ENCODE data around the gene SCAPER.
"Not testable (repeated sequence)": the region's sequence is repeated elsewhere in the genome, so short reads cannot be mapped to it uniquely, and the experiment has no call there.

Gene SCAPER

DNA sequence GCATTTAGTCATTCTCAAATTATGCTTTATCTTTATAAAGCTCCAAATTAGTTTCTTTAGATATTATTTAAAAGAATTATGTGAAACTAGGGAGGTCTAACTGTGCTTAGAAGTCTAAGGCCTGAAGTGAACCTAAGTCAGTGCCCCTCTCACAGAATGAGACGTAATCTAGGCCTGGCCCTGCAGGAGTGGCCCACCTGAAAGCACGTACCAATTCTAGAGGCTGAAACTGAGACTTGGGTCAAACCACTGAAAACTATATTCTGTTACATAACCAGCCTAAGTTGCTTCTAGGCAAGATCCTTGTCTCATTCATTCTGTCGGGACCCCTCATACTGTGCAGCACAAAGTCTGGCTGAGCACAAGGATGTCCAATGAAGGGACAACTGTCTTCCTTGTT lies 424.9 kb downstream of the SCAPER start:
- DNase-seq: no peak

DNA sequence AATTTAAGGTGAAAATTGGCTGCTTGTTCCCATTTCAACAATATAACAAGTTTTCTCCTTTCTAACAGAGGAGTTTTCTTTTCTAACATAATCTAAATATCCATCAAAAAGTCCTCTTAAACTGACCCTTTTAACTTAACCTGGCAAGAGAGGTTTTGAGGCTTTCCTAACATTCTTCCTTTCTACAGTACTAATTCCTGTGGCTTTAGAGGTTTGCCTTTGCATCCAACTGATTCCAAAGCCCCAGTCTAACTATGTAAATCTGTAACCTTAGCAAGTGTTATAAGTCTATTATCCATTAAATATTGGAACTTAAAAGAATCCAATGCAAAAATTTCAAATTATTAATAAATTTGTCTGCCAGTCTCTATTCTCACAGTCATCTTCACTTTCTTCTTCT lies 434.4 kb downstream of the SCAPER start:
- DNase-seq: no peak

DNA sequence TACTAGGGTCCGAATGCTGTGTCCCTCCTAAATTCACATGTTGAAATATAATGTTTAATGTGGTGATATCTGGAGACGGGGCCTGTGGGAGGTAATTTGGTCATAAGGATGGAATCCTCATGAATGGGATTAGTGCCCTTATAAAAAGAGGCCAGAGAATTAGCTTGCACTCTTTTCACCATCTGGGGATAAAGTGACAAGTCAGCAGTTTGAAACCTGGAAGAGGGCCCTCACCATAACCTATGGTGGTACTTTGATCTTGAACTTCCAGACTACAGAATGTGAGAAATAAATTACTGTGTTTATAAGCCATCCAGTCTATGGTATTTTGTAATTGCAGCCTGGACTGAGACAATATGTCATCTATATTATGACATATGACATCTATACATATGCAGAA lies 436.4 kb downstream of the SCAPER start:
- DNase-seq: no peak

- no peak for DNase-seq
Measured at GRCh38 chr15:76467136-76467535, 438.0 kb downstream of the SCAPER start.

DNA sequence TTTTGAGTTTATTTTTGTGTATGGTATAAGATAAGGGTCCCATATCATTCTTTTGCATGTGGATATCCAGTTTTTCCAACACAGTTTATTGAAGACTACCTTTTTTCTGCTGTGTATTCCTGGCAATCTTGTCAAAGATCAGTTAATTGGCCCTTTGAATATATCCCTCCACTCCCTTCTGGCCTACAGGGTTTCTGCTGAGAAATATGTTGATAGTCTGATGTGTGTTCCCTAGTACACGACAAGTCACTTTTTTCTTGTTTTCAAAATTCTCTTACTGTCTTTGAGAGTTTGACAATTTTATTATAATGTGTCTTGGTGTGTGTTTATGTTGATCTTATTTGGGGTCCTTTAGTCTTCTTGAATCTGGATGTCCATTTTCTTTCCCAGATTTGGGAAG lies 439.4 kb downstream of the SCAPER start:
- no peak for DNase-seq

DNA sequence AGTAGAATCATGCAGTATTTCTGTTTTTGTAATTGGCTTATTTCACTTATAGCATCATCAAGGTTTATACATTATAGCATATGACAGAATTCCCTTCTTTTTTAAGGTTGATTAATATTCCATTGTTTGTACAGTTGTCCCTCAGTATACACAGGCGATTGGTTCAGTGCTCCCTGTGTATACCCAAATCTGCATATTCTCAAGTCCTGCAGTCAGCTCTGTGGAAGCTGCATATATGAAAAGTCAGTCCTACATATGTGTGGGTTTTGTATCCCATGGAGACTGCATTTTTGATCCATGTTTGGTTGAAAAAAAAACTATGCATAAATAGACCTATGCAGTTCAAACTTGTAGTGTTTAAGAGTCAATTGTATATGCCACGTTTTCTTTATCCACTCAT lies 440.9 kb downstream of the SCAPER start:
- no peak for DNase-seq

- no peak for DNase-seq
Measured at GRCh38 chr15:76460871-76461270, 444.3 kb downstream of the SCAPER start.

- no peak for DNase-seq
Measured at GRCh38 chr15:76460347-76460746, 444.8 kb downstream of the SCAPER start.

GRCh38 chr15:76451540-76451939 lies 453.6 kb downstream of the SCAPER start:
- no peak for DNase-seq

DNA sequence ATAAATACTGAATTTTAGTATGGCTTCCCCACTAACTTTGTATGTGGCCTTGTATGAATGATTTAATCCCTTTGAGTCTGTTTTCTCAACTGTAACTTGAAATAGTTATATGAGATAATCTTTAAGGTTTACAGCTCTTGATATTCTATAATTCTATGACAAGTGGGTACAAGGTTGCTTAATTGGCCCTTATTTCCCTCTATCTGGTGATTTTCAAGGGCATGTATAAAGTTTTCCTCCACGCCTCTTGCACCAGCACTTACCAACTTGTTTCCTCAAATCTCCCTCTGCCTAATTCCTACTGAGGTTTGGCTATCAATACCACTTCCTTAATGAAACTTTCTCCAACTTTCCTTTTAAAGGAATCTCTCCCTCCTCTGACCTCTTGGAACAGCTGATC lies 455.7 kb downstream of the SCAPER start:
- peak; percentile 4 to 12 for DNase-seq

- DNase-seq: no peak
Measured at GRCh38 chr15:76448755-76449154, 456.4 kb downstream of the SCAPER start.

GRCh38 chr15:76447728-76448441 lies 457.3 kb downstream of the SCAPER start:
- DNase-seq: no peak

DNA sequence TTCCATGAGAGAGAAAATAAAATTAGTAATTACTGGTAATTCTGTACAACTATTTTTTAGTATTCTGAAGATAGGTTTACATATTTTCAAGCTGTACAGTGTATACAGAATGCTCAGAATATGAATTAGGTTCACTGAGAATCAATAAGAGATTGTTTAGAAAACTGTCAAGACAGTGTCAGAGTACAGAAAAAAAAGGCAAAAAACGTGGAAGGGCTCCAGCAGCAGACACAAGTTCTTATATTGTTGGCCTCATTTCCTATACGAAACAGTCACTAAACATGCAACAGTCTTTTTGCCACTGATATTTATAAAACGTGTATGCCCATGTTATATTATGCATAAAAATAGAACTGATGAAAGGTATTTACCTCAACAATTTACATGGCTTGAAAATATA lies 464.7 kb downstream of the SCAPER start:
- DNase-seq: no peak

DNA sequence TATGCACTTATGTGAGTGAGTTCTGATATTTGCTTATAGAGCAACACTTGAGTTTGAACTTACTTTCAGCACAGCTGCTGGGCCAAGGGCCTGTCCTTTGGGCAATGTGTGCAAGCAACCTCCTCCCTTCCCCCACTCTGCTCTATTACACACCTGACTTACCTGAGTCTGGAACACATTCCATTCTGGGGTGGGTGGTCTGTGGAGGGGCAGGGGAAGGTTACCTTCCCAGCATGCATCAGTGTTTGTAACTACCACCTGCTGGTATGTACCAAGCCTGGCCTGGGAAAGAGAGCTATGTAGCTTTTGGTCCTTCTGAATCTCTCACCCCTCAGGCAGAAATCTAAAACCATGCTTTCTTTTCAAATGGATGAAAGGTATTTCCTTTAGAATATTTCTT lies 465.6 kb downstream of the SCAPER start:
- no peak for DNase-seq

DNA sequence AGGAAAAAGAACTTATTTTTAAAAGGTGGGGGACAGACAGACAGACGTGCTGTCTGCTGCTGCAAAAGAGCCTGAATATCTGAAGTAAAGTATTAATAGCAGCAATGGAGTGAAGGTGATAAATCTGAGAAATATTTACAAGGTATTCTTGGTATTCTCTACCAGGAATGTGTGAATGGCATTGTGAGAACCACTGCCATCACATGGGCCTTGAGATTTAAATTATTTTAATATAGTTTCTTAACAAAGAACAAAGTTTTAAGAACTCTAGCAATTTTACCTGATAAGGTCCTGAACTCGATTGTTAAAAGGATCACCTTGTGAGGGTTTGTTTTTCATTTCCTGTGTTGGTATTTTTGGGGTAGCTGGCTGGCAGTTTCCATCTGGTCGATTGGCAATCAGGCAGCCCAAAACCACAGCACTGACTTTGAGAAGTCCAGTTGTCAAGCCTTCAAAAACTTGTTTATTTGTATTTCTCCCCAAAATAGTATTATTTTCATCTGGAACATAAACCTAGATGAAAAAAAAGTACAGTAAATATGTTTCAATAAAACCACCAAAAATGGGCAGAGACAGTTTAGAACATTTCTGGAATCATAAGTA lies 471.2 kb downstream of the SCAPER start:
- DNase-seq: no peak

GRCh38 chr15:76433036-76433435 lies 472.1 kb downstream of the SCAPER start:
- DNase-seq: not testable (repeated sequence)

DNA sequence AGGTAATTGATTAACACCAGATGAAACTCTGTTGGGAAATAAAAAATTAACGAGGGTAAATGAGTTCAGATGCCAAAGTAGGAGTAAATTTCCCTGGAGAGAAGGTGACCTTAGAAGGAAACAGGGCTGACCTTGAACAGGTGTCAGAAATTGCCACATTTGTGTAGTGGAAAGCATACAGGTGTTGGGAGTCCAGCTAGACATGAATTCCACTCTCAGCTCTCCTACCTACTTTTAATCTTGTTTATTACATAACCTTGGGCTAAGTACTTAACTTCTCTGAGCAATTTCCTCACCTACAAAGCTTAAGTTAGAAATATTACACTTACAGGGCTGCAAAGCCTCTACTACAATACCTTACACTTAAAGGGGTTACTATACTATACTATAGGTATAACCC lies 472.5 kb downstream of the SCAPER start:
- DNase-seq: no peak

- no peak for DNase-seq
Measured at GRCh38 chr15:76431971-76432370, 473.2 kb downstream of the SCAPER start.

DNA sequence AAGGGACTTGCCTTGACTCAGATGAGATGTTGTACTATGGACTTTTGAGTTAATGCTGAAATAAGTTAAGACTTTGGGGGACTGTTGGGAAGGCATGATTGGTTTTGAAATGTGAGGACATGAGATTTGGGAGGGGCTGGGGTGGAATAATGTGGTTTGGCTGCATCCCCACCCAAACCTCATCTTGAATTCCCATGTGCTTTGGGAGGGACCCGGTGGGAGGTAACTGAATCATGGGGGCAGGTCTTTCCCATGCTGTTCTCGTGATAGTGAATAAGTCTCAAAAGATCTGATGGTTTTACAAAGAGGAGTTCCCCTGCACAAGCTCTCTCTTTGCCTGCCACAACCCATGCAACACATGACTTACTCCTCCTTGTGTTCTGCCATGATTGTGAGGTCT lies 474.4 kb downstream of the SCAPER start:
- not testable (repeated sequence) for DNase-seq

DNA sequence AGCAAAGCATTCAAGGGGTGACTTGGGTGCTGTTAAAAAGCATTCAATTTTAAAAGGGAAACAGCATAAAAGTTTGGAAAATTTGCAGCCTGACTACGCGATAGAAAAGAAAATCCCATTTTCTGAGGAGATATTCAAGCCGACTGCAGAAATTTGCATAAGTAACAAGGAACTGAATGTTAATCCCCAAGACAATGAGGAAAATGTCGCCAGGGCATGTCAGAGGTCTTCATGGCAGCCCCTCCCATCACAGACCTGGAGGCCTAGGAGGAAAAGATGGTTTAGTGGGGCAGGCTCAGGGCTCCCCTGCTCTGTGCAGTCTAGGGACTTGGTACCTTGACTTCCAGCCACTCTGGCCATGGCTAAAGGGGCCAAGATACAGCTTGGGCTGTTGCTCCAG lies 475.5 kb downstream of the SCAPER start:
- no peak for DNase-seq

DNA sequence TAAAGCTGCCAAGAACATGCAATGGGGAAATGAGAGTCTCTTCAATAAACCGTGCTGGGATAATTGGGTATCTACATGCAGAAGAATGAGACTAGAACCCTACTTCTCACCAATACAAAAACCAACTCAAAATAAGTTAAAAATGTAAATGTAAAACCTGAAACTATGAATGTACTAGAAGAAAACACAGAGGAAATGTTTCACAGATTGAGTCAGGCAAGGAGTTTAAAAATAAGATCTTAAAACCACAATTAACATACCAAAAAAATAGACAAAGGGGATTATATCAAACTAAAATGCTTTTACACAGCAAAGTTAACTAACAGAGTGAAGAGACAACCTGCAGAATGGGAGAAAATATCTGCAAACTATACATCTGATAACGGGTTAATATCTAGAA lies 478.2 kb downstream of the SCAPER start:
- no peak for DNase-seq

GRCh38 chr15:76418352-76419140 lies 486.6 kb downstream of the SCAPER start:
- no peak for DNase-seq

DNA sequence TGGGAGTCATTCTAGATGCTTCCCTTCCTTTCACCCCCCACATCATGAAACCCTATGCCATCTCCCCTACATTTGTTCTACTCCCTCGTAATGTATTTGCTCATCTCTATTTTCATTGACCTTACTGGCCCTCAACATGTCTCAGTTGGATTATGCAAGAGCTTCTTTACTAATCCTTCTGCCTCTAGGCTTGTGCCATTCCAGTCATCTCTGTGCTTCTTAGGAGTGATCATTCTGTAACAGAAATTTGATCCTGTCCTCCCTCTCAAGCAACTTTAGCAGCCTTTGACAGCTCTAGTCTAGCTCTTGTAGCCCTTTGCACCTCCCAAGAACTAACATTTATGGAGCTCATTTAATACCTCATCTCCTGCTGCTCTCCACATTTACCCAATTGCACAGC lies 503.9 kb downstream of the SCAPER start:
- DNase-seq: no peak
